Measurements from ENCODE around the gene VWA3B.

- TF ChIP-seq EZH2 (IDR thresholded peaks at IDR 0.05; ENCODE audit: borderline replicate concordance, low read depth, low read length, severe bottlenecking): no peak
- TF ChIP-seq CTCF (IDR thresholded peaks at IDR 0.05; ENCODE audit: extremely low read depth in 1 of 2, insufficient read depth in 1 of 2, low read depth in 1 of 2, low read length in 2 of 2): no peak
- no peak for TF ChIP-seq POLR2AphosphoS5 (IDR thresholded peaks at IDR 0.05; ENCODE audit: insufficient read depth, low read depth, low read length)
- TF ChIP-seq POLR2A (IDR thresholded peaks at IDR 0.05; ENCODE audit: low read depth, low read length): no peak
These were observed 256.3 kb downstream of the VWA3B start for GRCh38 chr2:98343285-98343684.

Data from endothelial cell of umbilical vein (primary cell).